ENCODE data around the gene TFCP2. TPM values are rescaled to one million over a fixed set of nuclear protein-coding genes. Genes with fewer than 3 reads are reported as not detected.

The TFCP2 gene
- total RNA-seq, 5 donors from 2014 or later (not counting 1 experiment from before 2014, with no cell fraction given): 26.8 to 31.8 (median 30.0) TPM

DNA sequence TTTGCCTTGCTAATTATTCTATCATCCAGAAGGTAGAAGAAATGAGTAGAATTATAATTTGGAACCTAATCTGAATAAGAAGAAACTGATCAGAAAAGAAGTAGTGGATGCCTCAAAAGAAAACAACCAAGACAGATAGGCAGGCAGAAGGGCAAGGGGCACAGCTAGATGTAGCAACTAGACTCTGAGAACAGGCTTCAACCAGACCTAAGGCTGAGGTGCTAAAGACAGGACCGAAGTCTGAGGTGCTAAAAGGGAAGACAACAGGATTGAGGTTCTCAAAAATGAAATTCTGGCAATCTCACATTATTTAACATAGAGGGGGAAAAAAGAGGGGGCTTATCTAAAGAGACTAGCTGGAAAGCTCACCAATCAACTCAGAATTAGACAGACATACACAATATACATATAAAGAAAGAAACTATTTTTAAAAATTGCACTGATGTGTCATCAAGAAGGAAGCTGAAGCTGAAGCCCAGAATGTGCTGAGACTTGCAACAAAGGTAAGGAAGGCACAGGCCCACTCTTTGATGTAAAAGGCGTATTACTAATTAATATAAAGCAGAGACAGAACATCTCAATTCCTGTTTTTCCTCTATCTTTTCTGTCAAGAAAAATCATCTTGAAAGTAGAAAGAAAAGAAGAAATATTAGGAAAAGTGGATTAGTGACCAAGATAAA lies 45.7 kb downstream of the TFCP2 start:
- Mint-ChIP-seq H3K4me3 (no peak overlapping the region), H3K27ac (no peak overlapping the region), H3K27me3 (no peaks in the 10 kb centered on the region), H3K9me3 (no peaks in the 10 kb centered on the region), H3K36me3 (peaks cover 24% of the 10 kb centered on the region), H3K4me1 (peaks cover 4 to 15% (median 8%) of the 10 kb centered on the region in 3 donors)
- H3K27ac ChIP-seq (ENCODE audit: low read length): no peak overlapping the region
- H3K36me3 ChIP-seq (ENCODE audit: control insufficient read depth in 2 of 2, extremely low read depth in 1 of 2, insufficient read depth in 1 of 2, low read length in 1 of 2): peaks cover 0 to 11% of the 10 kb centered on the region in 2 donors
- POLR2A ChIA-PET: interaction anchor here in 1 of 2 donors (0.7 kb wide), 1 partner anchor 940 kb away, joined by 3 read pairs; no protein-coding TSS in a partner anchor
- H3K4me1 ChIP-seq (ENCODE audit: control insufficient read depth in 1 of 2, extremely low read depth in 1 of 2, insufficient read depth in 2 of 2, low read length in 2 of 2): no peaks in the 10 kb centered on the region
- no peaks in the 10 kb centered on the region for H3K27me3 ChIP-seq (replicated peaks in 1 of 2; ENCODE audit: control insufficient read depth in 2 of 2, extremely low read depth in 1 of 2, insufficient read depth in 2 of 2, low read length in 1 of 2)
- CTCF ChIA-PET: no interaction called here
- ATAC-seq (replicated peaks in 1 of 4): no peak
- DNase-seq: no peak
- no CpG with 5 or more reads among the region's 2 CpGs for WGBS (ENCODE audit: insufficient coverage)
- H3K9me3 ChIP-seq: no peaks in the 10 kb centered on the region
- no peak overlapping the region for H3K4me3 ChIP-seq (ENCODE audit: control insufficient read depth in 1 of 2, extremely low read depth in 1 of 2, low read length in 1 of 2)

GRCh38 chr12:51126297-51126696 lies 46.6 kb downstream of the TFCP2 start:
- WGBS (ENCODE audit: insufficient coverage): no CpG with 5 or more reads among the region's 2 CpGs
- H3K27me3 ChIP-seq (replicated peaks in 1 of 2; ENCODE audit: control insufficient read depth in 2 of 2, extremely low read depth in 1 of 2, insufficient read depth in 2 of 2, low read length in 1 of 2): no peaks in the 10 kb centered on the region
- Mint-ChIP-seq H3K27me3 (no peaks in the 10 kb centered on the region), H3K27ac (peak overlapping the region in 1 of 2 donors; percentile 6), H3K9me3 (no peaks in the 10 kb centered on the region), H3K4me1 (peaks cover 0 to 15% (median 8%) of the 10 kb centered on the region in 3 donors), H3K4me3 (no peak overlapping the region), H3K36me3 (peaks cover 24% of the 10 kb centered on the region)
- H3K4me3 ChIP-seq (ENCODE audit: control insufficient read depth in 1 of 2, extremely low read depth in 1 of 2, low read length in 1 of 2): no peak overlapping the region
- no peaks in the 10 kb centered on the region for H3K4me1 ChIP-seq (ENCODE audit: control insufficient read depth in 1 of 2, extremely low read depth in 1 of 2, insufficient read depth in 2 of 2, low read length in 2 of 2)
- peaks cover 0 to 11% of the 10 kb centered on the region in 2 donors for H3K36me3 ChIP-seq (ENCODE audit: control insufficient read depth in 2 of 2, extremely low read depth in 1 of 2, insufficient read depth in 1 of 2, low read length in 1 of 2)
- ATAC-seq (replicated peaks in 1 of 4) (no peak), DNase-seq (no peak)
- no peak overlapping the region for H3K27ac ChIP-seq (ENCODE audit: low read length)
- no peaks in the 10 kb centered on the region for H3K9me3 ChIP-seq
- ChIA-PET POLR2A (no interaction called here), CTCF (interaction anchor here in 1 of 2 donors (0.7 kb wide), 1 partner anchor 471 kb away, joined by 3 read pairs; no protein-coding TSS in a partner anchor)

DNA sequence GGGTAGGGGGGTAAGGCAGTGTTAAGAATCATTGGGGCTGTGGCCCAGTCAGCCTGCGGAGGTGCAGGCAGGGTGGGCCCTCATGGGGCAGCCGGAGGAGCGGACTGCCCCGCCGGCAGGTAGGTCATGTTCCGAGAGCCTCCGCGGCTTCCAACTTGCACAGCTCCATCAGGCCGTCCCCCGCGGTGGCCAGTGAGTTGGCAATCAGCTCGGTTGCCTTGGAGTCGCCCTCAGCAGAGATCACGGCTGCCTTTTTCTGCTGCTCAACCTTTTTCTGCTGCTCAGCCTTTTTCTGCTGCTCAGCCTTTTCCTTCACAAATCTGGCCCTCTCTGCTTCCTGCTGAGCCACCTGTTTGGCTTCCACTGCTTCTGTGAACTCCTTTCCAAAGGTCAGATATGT lies 48.4 kb downstream of the TFCP2 start:
- H3K4me1 Mint-ChIP-seq: peaks cover 0 to 15% (median 8%) of the 10 kb centered on the region in 3 donors
- H3K36me3 ChIP-seq (ENCODE audit: control insufficient read depth in 2 of 2, extremely low read depth in 1 of 2, insufficient read depth in 1 of 2, low read length in 1 of 2): peaks cover 0 to 11% of the 10 kb centered on the region in 2 donors
- H3K4me3 ChIP-seq (ENCODE audit: control insufficient read depth in 1 of 2, extremely low read depth in 1 of 2, low read length in 1 of 2): no peak overlapping the region
- 95% methylated on average over 13 of the region's 14 CpGs for WGBS (ENCODE audit: insufficient coverage)
- CTCF ChIA-PET: no interaction called here
- no peak overlapping the region for H3K27ac ChIP-seq (ENCODE audit: low read length)
- H3K9me3 Mint-ChIP-seq: no peaks in the 10 kb centered on the region
- DNase-seq (no peak), ATAC-seq (replicated peaks in 1 of 4) (no peak)
- H3K36me3 Mint-ChIP-seq: peaks cover 24% of the 10 kb centered on the region
- no peaks in the 10 kb centered on the region for H3K9me3 ChIP-seq
- H3K4me3 Mint-ChIP-seq: no peak overlapping the region
- H3K27ac Mint-ChIP-seq: no peak overlapping the region
- no peaks in the 10 kb centered on the region for H3K27me3 ChIP-seq (replicated peaks in 1 of 2; ENCODE audit: control insufficient read depth in 2 of 2, extremely low read depth in 1 of 2, insufficient read depth in 2 of 2, low read length in 1 of 2)
- H3K27me3 Mint-ChIP-seq: no peaks in the 10 kb centered on the region
- POLR2A ChIA-PET: no interaction called here
- no peaks in the 10 kb centered on the region for H3K4me1 ChIP-seq (ENCODE audit: control insufficient read depth in 1 of 2, extremely low read depth in 1 of 2, insufficient read depth in 2 of 2, low read length in 2 of 2)

DNA sequence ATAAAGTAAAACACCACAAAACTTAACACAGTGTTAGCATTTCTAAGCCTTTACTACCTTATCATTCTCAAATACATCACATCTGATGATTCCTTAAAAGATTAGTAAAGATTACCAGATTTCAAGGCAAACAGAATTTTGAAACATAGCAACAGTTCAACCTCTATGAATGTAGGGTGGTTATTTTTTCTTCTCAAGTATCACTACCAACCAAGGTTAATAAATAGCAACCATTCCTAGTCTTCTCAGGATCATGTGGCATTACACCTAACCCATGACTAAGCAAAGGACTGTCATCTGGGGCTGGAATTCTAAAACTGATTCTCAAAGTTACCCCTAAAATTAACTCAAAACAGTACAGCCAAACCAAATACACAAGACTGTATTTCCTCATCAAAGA lies 50.1 kb downstream of the TFCP2 start:
- ChIA-PET POLR2A (no interaction called here), CTCF (no interaction called here)
- ATAC-seq (replicated peaks in 1 of 4) (no peak), DNase-seq (no peak)
- H3K27ac Mint-ChIP-seq: no peak overlapping the region
- no peak overlapping the region for H3K4me3 Mint-ChIP-seq
- peaks cover 29% of the 10 kb centered on the region for H3K36me3 Mint-ChIP-seq
- Histone ChIP-seq H3K36me3 (ENCODE audit: control insufficient read depth in 2 of 2, extremely low read depth in 1 of 2, insufficient read depth in 1 of 2, low read length in 1 of 2) (peaks cover 0 to 11% of the 10 kb centered on the region in 2 donors), H3K4me3 (ENCODE audit: control insufficient read depth in 1 of 2, extremely low read depth in 1 of 2, low read length in 1 of 2) (no peak overlapping the region), H3K27ac (ENCODE audit: low read length) (no peak overlapping the region), H3K27me3 (replicated peaks in 1 of 2; ENCODE audit: control insufficient read depth in 2 of 2, extremely low read depth in 1 of 2, insufficient read depth in 2 of 2, low read length in 1 of 2) (no peaks in the 10 kb centered on the region), H3K4me1 (ENCODE audit: control insufficient read depth in 1 of 2, extremely low read depth in 1 of 2, insufficient read depth in 2 of 2, low read length in 2 of 2) (no peaks in the 10 kb centered on the region), H3K9me3 (no peaks in the 10 kb centered on the region)
- H3K9me3 Mint-ChIP-seq: no peaks in the 10 kb centered on the region
- H3K27me3 Mint-ChIP-seq: no peaks in the 10 kb centered on the region
- H3K4me1 Mint-ChIP-seq: peaks cover 0 to 9% (median 5%) of the 10 kb centered on the region in 3 donors

DNA sequence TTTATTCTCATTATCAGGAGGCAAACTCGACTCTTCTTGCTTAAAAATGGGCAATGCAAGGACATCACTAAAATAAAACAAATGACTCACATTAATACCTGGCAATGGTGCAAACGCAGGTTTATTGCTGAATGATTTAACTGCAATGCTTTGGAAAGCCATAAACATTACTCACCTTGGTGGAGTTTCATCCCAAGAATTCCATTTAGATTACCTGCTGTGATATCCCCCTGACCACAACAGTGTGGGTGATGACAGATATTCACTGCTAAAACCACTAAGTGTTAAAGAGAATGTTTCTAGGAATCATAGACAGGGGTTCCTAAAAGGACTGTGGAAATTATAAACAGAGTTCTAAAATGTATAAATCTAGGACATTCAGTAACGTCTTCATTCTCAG lies 54.2 kb downstream of the TFCP2 start:
- H3K9me3 Mint-ChIP-seq: no peaks in the 10 kb centered on the region
- Histone ChIP-seq H3K4me1 (ENCODE audit: control insufficient read depth in 1 of 2, extremely low read depth in 1 of 2, insufficient read depth in 2 of 2, low read length in 2 of 2) (no peaks in the 10 kb centered on the region), H3K9me3 (no peaks in the 10 kb centered on the region), H3K36me3 (ENCODE audit: control insufficient read depth in 2 of 2, extremely low read depth in 1 of 2, insufficient read depth in 1 of 2, low read length in 1 of 2) (peaks cover 7 to 28% of the 10 kb centered on the region in 2 donors), H3K4me3 (ENCODE audit: control insufficient read depth in 1 of 2, extremely low read depth in 1 of 2, low read length in 1 of 2) (no peak overlapping the region), H3K27me3 (replicated peaks in 1 of 2; ENCODE audit: control insufficient read depth in 2 of 2, extremely low read depth in 1 of 2, insufficient read depth in 2 of 2, low read length in 1 of 2) (no peaks in the 10 kb centered on the region), H3K27ac (ENCODE audit: low read length) (no peak overlapping the region)
- WGBS (ENCODE audit: insufficient coverage): no CpG with 5 or more reads among the region's 3 CpGs
- no peak overlapping the region for H3K27ac Mint-ChIP-seq
- H3K4me1 Mint-ChIP-seq: no peaks in the 10 kb centered on the region
- ATAC-seq (replicated peaks in 1 of 4) (no peak), DNase-seq (no peak)
- no peaks in the 10 kb centered on the region for H3K27me3 Mint-ChIP-seq
- no peak overlapping the region for H3K4me3 Mint-ChIP-seq
- ChIA-PET CTCF (no interaction called here), POLR2A (no interaction called here)
- H3K36me3 Mint-ChIP-seq: peaks cover 30% of the 10 kb centered on the region

DNA sequence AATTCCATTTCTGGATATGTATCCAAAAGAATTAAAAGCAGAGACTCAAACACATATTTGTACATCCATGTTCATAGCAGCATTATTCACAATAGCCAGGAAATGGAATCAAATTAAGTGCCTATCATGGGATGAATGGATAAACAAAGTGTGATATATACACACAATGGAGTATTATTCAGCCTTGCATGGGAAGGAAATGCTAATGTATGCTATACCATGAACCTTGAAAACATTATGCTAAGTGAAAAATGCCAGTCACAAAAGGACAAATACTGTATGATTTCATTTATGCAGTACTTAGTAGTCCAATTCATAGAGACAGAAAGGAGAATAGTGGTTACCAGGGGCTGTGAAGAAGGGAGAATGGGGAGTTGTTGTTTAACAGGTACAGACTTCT lies 57.4 kb downstream of the TFCP2 start:
- Mint-ChIP-seq H3K4me3 (no peak overlapping the region), H3K36me3 (peaks cover 46% of the 10 kb centered on the region)
- POLR2A ChIA-PET: interaction anchor here in 1 of 2 donors (0.6 kb wide), 1 partner anchor 115 kb away, joined by 5 read pairs; no protein-coding TSS in a partner anchor

More for the DNA sequence above, 57.4 kb downstream of the TFCP2 start:
- Histone ChIP-seq H3K27ac (ENCODE audit: low read length) (no peak overlapping the region), H3K4me3 (ENCODE audit: control insufficient read depth in 1 of 2, extremely low read depth in 1 of 2, low read length in 1 of 2) (no peak overlapping the region), H3K9me3 (no peaks in the 10 kb centered on the region), H3K36me3 (ENCODE audit: control insufficient read depth in 2 of 2, extremely low read depth in 1 of 2, insufficient read depth in 1 of 2, low read length in 1 of 2) (peaks cover 7 to 42% of the 10 kb centered on the region in 2 donors), H3K4me1 (ENCODE audit: control insufficient read depth in 1 of 2, extremely low read depth in 1 of 2, insufficient read depth in 2 of 2, low read length in 2 of 2) (no peaks in the 10 kb centered on the region), H3K27me3 (replicated peaks in 1 of 2; ENCODE audit: control insufficient read depth in 2 of 2, extremely low read depth in 1 of 2, insufficient read depth in 2 of 2, low read length in 1 of 2) (no peaks in the 10 kb centered on the region)
- H3K27me3 Mint-ChIP-seq: no peaks in the 10 kb centered on the region
- H3K9me3 Mint-ChIP-seq: no peaks in the 10 kb centered on the region
- no peak for ATAC-seq (replicated peaks in 1 of 4)
- CTCF ChIA-PET: no interaction called here
- no peak overlapping the region for H3K27ac Mint-ChIP-seq
- DNase-seq: no peak
- H3K4me1 Mint-ChIP-seq: no peaks in the 10 kb centered on the region
